ENCODE results near the gene LIG4. TPM values are rescaled to one million over a fixed set of nuclear protein-coding genes. Genes with fewer than 3 reads are reported as not detected.

The LIG4 gene
- total and polyA plus RNA-seq, 2 of the 4 experiments (the other 2 are of a cell fraction): 5.0 to 7.2 TPM

Other genes with a start within 250 kb of the LIG4 start
- 4.1 and 10.6 TPM in 2 replicates for gene ABHD13, start 2.9 kb upstream of the LIG4 start, total RNA-seq (2012; rRNA removed)
- 2.8 and 4.0 TPM in 2 replicates for gene ABHD13, start 2.9 kb upstream of the LIG4 start, polyA plus RNA-seq (2012; rRNA removed)
- 0.54 and 0.56 TPM in 2 replicates for gene TNFSF13B, start 54.2 kb upstream of the LIG4 start, total RNA-seq (2012; rRNA removed)
- 0.29 and 0.33 TPM in 2 replicates for gene TNFSF13B, start 54.2 kb upstream of the LIG4 start, polyA plus RNA-seq (2012; rRNA removed)